Right renal cortex interstitium (tissue), 3 donors: ENCODE results near the gene KIF2A. TPM values are rescaled to one million over a fixed set of nuclear protein-coding genes. Genes with fewer than 3 reads are reported as not detected.

Source experiments
- DNase-seq, 3 donors: peaks; one replicate each; pipeline ENCODE4 v3.0.0-alpha.2; 2013; ENCODE audit warnings: low read depth in 3 of 3, low spot score in 2 of 3
- polyA plus RNA-seq, 3 donors: library from polyadenylated mRNA; unstranded; fragments of 120-200 nt; gene quantifications; one replicate each; pipeline ENCODE4 v1.2.1, GENCODE V29; 2013; ENCODE audit not compliant: insufficient read length in 3 of 3

The KIF2A gene
- 10 to 100 TPM; 54.8 to 65.2 (median 60.1) TPM for polyA plus RNA-seq

DNA sequence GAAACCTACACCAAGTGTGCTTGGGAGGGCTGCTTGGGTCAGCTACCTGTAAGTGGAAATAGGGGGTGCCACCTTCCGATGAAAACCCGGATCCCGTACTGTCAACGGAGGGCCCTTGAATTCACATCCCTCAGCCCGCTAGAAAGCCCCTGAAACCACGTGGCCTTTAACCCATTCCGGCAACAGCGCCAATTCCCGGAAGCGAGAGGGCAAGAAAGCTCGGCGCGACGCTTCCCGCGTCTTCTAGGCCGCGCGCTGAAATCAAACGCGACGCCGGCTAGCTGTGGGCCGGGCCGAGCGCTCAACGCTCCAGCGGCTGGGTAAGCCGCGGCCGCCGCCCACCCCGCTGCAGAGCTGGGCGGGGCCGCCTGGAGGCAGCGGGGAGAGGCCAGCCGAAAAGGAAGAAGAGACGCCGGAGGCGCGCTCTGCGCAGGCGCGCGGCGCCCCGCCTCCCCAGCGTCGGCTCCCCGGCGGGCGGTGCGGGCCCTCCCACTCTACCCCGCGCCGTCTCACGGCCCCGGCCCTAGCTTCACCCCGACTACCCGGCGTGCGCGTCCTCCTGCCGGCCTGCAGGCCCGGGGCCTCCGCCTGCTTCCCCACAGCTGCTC lies at the start of gene KIF2A:
KIF2A (plus strand) TSS at position 492 of the 608 bp plus-strand sequence. CDS start 267 bp downstream, outside the sequence.
- peak; percentile 72 to 86 (median 85) for DNase-seq

DNA sequence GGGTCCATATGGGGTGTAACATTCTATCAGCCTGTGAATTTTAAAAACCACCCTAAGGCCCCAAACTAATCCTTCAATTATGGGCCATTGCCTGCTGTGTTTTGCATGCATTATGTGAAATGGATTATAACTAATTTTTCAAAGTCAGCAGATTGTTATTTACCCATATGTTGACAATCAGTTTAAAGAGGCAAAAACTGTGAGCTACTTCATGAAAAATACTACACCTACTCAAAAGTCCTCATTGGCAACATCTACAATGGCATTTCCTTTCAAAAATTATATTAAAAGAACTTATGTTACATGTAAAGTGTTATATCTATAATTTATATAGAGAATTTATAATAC lies 49.0 kb upstream of the KIF2A start:
- no peak for DNase-seq

DNA sequence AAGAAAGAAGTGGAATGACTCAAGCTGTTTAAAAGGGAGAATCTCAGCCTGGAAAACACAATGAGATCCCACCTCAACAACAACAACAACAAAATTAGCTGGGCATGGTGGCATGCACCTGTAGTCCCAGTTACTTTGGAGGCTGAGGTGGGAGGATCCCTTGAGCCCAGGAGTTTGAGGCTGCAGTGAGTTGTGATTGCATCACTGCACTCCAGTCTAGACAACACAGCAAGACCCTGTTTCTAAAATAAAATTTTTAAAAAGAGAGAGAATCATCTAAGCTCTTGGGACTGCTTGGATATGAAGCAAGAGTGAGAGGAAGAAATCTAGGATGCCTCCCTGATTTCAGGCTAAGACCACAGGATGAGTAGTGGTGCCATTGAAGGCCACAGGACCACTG lies 47.4 kb upstream of the KIF2A start:
- DNase-seq: no peak

DNA sequence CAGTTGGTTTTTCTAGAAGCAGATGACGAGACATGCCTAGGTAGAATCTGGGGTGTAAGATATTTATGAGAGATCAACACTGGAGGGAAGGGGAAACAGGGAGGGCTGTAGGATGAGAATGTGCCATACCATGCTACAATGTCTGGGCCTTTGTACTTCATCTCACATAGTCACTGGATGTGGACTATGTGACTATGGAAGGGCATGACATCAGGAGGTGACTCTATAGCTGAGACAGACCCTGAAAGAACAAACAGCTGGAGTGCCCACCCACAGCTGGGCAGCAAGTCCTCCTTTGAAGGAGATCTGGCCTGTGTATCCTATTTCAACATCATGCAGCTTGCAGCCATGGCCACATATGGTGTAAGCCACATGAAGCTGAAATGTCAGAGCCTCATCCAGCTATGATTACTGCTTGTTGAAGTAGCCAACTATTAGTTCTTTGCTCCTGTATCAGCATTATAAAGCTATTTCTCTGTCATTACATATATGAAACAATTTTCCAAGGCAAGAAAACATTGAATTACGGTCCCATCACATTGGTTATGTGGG lies 46.2 kb upstream of the KIF2A start:
- no peak for DNase-seq

DNA sequence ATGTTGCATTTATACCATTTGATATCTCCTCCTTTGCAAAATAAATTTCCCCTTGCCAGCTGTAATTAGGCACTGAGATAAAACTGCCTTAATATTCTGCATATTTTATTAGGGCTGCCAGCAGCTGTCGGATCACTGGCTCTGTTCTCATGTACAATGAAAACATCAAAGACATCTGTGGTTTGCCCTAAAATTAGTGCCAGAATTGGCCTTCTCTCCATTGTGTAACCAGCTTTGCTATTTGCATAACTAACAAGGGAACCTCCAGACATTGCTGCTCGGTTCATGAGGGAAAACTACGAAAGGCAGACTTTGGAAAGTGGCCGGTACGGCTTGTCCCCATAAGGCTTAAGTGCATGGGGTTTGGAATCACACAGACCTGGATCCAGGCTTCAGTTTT lies 45.5 kb upstream of the KIF2A start:
- no peak for DNase-seq

DNA sequence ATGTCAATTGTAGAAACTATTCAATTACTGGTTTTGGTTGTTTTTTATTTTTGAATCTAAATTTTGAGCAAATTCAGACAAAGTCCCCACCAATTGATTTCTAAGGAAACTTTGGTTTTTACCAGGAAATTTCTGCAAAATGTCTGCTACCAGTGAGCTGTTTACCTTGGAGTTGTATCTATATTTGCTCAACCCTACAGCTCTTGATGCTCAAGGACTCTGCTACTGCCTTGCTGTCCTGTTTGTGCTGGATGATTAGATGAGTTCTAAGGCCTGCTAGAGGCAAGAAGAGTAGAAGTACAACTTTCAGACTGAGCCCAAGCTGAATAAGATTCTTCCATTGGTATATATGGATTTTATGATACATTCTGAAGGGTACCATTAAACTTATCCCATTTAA lies 42.6 kb upstream of the KIF2A start:
- no peak for DNase-seq

DNA sequence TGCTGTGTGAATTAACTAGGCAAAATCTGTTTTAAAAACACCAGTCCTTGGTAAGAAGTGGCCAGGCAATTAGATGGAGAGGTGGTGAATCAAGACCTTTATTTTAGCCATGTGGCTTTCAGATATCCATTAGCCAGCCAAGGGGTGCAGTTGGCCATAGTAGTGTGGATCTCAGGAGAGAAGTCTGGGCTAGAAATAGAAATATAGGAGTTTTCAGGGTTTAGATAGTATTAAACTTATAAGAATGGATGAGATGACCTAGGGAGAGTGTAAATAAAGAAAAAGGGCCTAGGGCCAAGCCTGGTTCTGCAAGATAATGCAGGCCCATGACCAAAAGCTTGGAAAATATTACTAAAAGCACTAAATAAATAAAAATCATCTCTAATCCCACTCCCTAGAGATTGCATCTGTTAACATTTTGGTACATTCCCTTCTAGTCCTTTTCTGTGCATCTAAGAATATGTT lies 40.3 kb upstream of the KIF2A start:
- DNase-seq: no peak

DNA sequence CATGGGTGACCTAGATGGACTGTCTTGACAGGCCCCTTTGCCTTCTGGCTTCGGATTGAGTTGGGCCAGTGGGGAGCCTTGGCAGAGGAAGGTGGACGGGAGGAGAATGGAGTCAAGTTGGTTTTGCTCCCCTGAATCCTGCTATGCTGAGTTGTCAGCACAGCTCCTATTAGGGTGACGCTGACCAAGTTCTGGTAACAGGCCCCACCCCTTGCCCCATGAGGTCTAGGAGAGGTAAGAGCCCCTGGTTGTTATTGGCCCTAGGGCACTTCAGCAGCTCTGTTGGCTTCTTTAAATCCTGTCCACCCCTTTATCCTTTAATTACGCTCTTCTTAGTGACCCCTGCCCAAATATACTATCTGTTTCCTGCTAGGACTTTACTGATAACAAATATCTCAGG lies 39.4 kb upstream of the KIF2A start:
- DNase-seq: no peak

DNA sequence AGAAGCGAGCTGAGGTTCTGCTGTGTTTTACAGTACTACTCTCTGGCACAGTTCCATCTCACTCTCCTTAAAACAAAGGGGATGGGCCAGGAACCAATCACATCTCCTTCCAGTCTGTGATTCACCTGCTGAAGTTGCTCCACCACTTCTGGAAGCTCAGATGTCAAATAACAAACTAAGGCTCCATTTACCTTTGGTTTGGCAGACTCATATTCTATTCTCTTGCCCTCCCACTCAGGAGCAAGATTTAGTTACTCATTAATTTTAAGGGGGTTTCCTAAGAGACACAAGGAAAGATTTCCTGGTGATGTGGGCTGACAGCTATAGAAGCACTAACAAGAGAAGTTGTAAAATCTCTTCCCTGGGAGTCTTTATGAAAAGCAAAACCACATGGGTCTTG lies 37.8 kb upstream of the KIF2A start:
- DNase-seq: peak; percentile 27 to 44 (median 41)

DNA sequence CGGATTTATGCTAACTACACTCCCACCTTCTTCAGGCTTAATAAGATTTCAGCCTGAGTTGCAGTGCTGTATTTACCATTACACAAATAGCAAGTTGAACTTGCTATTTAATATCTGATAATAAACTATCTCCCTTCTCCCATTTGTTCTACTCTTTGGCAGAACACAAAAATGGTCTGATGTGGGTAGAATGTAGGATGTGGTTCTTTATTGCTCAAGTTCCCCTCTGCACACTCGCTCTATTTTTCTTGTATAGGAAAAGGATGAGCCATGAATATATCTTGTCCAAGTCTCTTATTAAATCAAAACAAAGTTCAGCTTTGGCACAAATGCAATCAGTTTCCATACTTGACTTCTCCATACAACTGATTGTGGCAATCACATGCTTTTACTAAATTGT lies 37.2 kb upstream of the KIF2A start:
- no peak for DNase-seq

DNA sequence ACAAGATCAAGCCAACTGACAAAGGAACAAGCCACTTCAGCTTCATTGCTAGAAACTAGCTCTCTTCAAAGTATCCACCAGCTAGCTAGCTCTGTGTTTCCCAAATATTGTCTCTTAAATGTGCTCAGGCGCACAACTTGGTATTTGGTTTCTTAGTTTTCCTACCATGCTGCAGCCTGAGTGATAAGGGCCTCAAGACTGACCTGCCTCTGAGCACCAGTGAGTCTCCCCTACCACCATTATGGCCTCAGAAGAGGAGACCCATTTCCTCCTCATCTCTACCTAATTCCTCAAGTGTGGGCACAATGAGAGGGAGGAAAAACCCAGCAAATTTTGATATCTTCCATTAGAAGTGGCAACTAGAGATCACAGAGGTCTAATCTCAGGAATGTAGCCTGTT lies 34.6 kb upstream of the KIF2A start:
- DNase-seq: no peak

DNA sequence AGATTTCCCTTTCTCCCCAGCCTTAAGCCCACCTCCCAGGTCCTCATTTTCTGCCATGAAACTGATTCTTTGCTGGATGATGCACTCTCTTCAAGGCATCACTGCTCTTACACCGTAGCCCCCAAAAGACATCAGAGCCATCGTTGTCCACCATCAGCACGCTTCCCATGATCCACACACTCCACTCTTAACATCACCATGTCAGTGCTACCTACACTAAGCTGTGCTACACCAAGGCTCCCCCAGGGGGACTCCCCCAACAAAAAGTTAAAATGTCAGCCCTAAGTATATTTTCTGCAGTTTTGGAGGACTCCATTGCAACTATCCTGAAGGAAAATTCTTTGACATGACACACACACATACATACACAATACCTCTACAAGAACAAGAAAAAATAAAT lies 34.1 kb upstream of the KIF2A start:
- DNase-seq: no peak

DNA sequence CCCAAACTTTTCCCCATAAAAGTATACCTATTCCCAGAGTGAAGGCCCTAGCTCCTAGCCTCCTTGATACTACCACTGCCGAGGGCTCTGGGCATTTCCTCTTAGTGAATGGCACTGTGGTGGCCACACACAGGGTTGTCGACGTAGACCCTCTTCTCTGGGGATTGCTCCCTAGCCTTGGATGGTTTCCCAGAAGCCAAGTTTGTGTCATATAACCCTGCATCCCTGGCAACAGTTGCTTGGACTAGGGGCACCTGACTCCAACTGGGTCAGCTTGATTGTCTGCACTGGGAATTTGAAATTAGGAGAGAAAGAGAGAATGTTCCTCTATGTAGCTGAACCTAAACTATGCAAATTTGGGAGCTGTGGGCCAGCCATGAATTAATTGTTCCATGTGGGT lies 32.3 kb upstream of the KIF2A start:
- DNase-seq: no peak

DNA sequence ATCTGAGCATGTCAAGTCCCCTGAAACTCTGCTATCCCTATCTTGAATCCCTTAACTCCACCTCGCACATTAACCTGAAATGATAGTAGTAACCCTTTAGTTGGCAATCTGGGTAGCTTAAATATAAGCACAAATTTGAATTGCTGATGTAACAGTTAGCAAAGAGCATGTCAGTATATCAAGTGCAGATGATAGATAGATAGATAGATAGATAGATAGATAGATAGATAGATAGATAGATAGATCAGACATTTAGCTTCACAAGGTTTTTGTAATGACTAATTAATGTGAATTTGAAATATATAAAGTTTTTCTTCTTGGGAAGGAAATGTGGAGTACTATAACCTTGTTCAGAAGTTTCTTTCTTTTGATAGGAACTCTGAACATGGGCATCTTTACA lies 30.4 kb upstream of the KIF2A start:
- no peak for DNase-seq

DNA sequence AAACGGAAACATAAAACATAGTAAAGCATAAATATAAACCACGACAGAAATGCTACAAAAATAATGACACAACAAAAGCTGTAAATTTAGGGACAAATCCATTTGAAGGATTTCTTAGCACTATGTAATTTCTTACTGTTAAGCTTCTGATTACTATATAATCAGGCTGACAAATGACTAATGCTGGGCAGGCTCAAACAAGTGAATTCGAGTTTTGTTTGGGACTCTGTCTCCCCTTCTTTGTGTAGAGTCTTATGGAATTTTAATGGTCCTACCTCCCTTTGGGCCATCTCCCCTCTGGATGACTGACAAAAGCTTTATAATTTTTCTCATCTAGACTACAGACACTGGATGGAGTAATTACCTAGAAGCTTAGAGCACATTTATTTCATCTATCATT lies 24.6 kb upstream of the KIF2A start:
- DNase-seq: no peak

DNA sequence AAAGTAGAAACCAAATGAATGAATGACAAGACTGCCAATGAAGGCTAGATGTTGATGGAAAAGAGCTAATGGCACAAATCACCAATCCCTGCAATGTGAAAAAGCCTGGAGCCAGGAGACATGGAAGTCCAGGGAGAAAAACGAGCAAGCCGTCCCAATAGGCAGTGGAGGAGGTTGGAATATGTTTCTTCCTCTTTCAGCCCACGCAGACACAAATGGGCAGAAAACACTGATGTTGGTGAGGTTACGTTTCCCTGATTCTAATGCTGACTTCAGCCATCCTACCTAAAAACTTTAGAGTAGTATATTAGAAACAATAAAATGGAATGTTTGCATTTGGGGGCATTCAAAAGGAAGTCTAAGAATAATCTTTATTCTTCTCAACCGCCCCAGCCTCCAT lies 23.9 kb upstream of the KIF2A start:
- no peak for DNase-seq

DNA sequence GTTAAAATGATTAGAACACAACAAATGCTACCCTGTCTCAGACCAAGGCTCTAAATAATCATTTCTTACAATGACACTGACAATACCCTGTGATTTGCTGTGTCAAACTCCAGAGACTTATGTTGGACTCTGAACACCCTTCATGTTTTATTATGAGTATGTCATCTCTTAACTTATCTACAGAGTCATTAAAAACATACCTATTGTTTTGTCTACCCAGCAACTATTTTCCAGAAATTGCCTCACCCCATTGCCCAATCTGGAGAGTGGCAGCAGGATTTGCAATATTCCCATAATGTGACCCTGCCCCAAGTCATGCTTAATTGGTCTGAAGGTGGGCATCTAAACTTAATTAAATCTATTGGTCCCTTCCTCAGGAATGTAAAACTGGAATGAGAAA lies 23.0 kb upstream of the KIF2A start:
- no peak for DNase-seq

DNA sequence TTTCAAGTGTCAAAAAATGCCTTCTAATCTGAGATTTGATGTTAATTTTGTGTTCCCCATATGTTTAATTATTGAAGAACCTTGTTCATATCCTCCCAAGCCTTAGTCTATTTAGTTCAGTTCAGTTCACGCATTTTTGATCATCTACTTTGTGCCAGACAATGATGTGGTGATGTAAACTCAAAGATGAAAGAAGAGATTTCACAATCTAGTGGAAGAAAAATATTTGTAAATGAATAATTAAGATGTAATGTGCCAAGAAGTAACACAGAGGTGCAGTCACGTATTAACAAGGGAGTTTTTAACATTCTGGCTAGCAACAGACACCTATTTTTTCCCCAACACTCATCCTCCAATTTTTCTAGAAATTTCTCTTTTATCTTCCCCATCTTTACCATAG lies 22.1 kb upstream of the KIF2A start:
- no peak for DNase-seq

DNA sequence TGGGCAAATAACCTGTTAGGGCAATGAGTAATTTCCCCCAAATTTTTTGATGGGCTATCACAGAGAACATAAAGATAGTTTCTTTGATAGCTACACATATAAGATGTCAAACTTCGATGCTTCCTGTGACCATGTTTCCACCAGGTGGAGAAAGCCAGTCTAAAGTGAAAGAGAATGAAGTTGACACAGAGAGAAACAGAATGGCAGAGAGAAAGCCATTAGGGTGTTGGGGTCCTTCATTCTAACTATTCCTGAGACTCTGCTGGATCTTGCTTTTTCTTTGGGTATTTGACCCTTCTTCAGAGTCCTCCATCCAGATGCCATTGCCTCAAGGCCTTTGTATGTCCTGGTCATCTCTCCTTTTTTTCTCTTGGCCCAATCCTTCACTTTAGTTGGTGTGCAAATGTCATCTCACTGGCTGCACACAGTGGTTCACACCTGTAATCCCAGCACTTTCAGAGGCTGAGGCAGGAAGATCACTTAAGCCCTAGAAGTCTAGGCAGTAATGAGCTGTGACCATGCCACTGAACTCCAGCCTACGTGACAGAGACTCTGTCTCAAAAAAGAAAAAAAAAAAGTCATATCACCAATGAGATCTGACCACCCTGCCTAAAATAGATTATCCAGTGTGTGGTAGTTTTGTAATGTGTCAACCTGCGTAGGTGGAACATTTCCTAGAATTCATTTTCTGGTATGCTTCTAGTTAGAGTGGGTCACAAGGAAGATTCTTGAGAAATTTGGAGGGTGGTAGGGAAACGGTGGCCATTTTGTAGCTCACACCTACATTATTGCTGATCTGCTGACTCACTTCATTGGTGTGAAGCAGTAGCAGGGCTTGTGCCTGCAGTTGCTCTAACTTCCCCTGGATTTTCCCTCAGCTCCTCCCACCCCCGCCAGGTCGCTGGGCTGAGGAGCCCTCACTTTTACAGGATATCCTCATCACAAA lies 20.8 kb upstream of the KIF2A start:
- DNase-seq: no peak

DNA sequence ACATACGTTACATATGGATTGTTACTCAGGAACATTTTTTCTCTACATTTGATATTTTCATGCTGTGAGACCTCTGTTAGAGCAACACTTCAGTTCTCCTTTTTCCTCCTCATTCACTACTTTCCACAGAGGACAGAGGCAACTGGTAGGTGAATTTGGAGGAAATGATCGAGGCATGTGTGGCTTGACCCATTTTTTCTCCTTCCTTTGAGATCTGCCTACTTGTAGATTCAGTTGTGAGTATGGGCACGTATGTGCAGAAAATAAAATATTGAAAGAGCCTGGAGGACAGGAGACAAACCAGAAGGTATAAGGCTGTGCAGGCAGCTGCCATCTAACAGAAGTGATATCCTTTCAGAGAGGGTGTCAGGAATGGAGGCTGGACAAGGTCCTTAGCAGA lies 19.2 kb upstream of the KIF2A start:
- DNase-seq: no peak

DNA sequence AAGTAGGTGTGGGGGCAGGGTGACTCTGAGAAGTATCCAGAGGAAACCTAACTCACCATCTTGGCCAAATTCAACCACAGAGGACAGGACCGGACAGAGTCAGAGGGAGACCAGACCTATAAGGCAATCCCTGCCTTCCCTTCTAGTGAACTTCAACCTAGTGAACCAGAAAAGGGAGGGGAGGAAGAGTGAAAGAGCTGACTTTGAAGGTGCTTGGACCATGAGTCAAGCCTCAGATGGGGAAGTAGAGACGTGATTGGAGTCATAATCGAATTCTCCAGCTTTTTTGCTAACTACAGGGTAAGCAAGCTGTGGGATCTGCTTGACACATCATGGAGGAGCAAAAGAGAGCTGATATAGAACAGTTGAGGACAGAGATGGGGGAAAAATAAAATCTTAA lies 18.8 kb upstream of the KIF2A start:
- DNase-seq: no peak

DNA sequence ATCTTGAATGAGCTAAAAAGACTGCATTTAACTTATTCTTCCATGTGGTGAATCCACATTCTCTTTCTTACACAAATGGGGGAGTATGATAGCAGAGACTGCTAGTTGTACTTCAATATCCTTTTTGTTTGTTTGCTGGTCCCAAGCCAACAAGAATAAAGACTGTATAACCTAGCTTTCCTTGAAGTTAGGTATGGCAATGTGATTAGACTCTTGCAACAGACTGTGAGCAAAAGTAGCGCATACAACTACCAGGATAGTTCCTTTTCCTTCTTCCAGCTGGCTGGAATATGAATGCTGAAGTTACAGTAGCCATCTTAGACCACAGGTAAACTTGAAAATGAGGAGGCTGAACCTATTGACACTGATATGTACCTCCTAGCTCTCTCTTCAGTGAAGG lies 17.9 kb upstream of the KIF2A start:
- DNase-seq: no peak
